ENCODE measurements around the gene THBS2. TPM values are rescaled to one million over a fixed set of nuclear protein-coding genes. Genes with fewer than 3 reads are reported as not detected.

THBS2 gene
- total and polyA plus RNA-seq, 2 of the 8 experiments (the other 6 are each of a cell fraction or from before 2014, with no cell fraction given): 11.0 to 22.5 TPM

GRCh38 chr6:169224716-169225115 is 28.9 kb downstream of the THBS2 start:
- Histone ChIP-seq H4K20me1 (replicated peaks in 1 of 2; ENCODE audit: control insufficient read depth in 1 of 2, insufficient read depth in 2 of 2, low read length in 2 of 2) (no peaks in the 10 kb centered on the region), H3K9ac (replicated peaks in 1 of 4; ENCODE audit: extremely low read depth in 1 of 4, low read depth in 3 of 4, low read length in 3 of 4) (no peak overlapping the region), H3K4me1 (replicated peaks in 1 of 4; ENCODE audit: control insufficient read depth in 3 of 4, insufficient read depth in 4 of 4, low read length in 3 of 4) (no peaks in the 10 kb centered on the region), H2AK5ac (ENCODE audit: low read depth, low read length) (no peak overlapping the region), H3K4me3 (ENCODE audit: extremely low read depth in 1 of 4, insufficient read depth in 2 of 4, low read depth in 3 of 4, low read length in 4 of 4) (no peak overlapping the region), H3K56ac (replicated peaks; ENCODE audit: insufficient read length, low read depth, low read length) (no peak overlapping the region), H2BK12ac (ENCODE audit: low read depth, low read length) (no peak overlapping the region), H2BK20ac (ENCODE audit: low read length) (no peak overlapping the region), H3K18ac (ENCODE audit: extremely low read depth, low read length) (no peak overlapping the region), H3K36me3 (ENCODE audit: control insufficient read depth in 2 of 4, insufficient read depth in 4 of 4, low read length in 3 of 4) (peaks cover 3 to 41% (median 16%) of the 10 kb centered on the region in 4 experiments; a peak in 6 of 8 replicates), H3K4me2 (ENCODE audit: insufficient read depth in 1 of 2, low read depth in 2 of 2, low read length in 2 of 2) (no peak overlapping the region), H3K4ac (replicated peaks; ENCODE audit: insufficient read length, low read depth, low read length) (no peak overlapping the region), H2BK120ac (replicated peaks; ENCODE audit: low read depth, low read length) (no peak overlapping the region), H4K5ac (ENCODE audit: insufficient read length, low read depth, low read length) (no peak overlapping the region), H3K23me2 (ENCODE audit: low read depth, low read length) (no peaks in the 10 kb centered on the region), H3K79me1 (ENCODE audit: low read depth, low read length) (no peaks in the 10 kb centered on the region), H4K91ac (replicated peaks; ENCODE audit: insufficient read length, low read length) (no peak overlapping the region), H4K8ac (ENCODE audit: extremely low read depth, insufficient read depth, low read length) (no peak overlapping the region), H2BK5ac (ENCODE audit: low read depth, low read length) (no peak overlapping the region; the same call in 1 of the 2 replicates), H3K9me3 (ENCODE audit: insufficient read depth in 2 of 2, low read depth in 1 of 2, low read length in 1 of 2) (peaks cover 10 to 12% of the 10 kb centered on the region in 2 experiments), H2BK15ac (ENCODE audit: low read length) (no peak overlapping the region), H3K27ac (ENCODE audit: low read depth, low read length) (no peak overlapping the region), H3K27me3 (replicated peaks in 1 of 4; ENCODE audit: control insufficient read depth in 3 of 4, extremely low read depth in 1 of 4, insufficient read depth in 3 of 4, low read length in 3 of 4) (no peaks in the 10 kb centered on the region), H2AFZ (ENCODE audit: low read length) (no peak overlapping the region), H3K79me2 (ENCODE audit: control insufficient read depth in 1 of 2, insufficient read depth in 2 of 2, low read length in 2 of 2) (no peaks in the 10 kb centered on the region), H3K14ac (ENCODE audit: insufficient read length) (no peak overlapping the region), H3K23ac (ENCODE audit: insufficient read length) (no peak overlapping the region)
- 92% methylated on average over 9 of the region's 9 CpGs; no CpG with 5 or more reads in 1 of the 2 experiments for WGBS, 2 experiments (ENCODE audit: extremely low coverage in 1 of 2, insufficient coverage in 1 of 2, insufficient read length in 1 of 2, insufficient replicate concordance in 2 of 2, low coverage in 1 of 2, low lambda C conversion rate in 2 of 2, missing lambda C conversion rate in 1 of 2)
- no peak for FAIRE-seq
- ChIA-PET CTCF (ENCODE audit: partially characterized antibody) (no interaction called here), POLR2A (ENCODE audit: partially characterized antibody) (interaction anchor here (0.6 kb wide), 1 partner anchor 11 kb away, joined by 3 read pairs; no protein-coding TSS in a partner anchor)
- no peak for DNase-seq (ENCODE audit: low read depth in 1 of 2, low spot score in 2 of 2)
- TF ChIP-seq, protein P1, sequence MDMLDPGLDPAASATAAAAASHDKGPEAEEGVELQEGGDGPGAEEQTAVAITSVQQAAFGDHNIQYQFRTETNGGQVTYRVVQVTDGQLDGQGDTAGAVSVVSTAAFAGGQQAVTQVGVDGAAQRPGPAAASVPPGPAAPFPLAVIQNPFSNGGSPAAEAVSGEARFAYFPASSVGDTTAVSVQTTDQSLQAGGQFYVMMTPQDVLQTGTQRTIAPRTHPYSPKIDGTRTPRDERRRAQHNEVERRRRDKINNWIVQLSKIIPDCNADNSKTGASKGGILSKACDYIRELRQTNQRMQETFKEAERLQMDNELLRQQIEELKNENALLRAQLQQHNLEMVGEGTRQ (IDR thresholded peaks at IDR 0.05; ENCODE audit: low read length): no peak
- TF ChIP-seq GABPA (IDR thresholded peaks at IDR 0.05; ENCODE audit: borderline replicate concordance, insufficient read depth, low read length): no peak
- TF ChIP-seq, protein P2, sequence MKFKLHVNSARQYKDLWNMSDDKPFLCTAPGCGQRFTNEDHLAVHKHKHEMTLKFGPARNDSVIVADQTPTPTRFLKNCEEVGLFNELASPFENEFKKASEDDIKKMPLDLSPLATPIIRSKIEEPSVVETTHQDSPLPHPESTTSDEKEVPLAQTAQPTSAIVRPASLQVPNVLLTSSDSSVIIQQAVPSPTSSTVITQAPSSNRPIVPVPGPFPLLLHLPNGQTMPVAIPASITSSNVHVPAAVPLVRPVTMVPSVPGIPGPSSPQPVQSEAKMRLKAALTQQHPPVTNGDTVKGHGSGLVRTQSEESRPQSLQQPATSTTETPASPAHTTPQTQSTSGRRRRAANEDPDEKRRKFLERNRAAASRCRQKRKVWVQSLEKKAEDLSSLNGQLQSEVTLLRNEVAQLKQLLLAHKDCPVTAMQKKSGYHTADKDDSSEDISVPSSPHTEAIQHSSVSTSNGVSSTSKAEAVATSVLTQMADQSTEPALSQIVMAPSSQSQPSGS (IDR thresholded peaks at IDR 0.05; ENCODE audit: low read length): no peak
- no peak for TF ChIP-seq CTBP2 (IDR thresholded peaks at IDR 0.05; ENCODE audit: borderline replicate concordance, insufficient read depth, insufficient read length, low read length)
- TF ChIP-seq SP2 (IDR thresholded peaks at IDR 0.05; ENCODE audit: low read length): no peak
- no peak for TF ChIP-seq BRCA1 (IDR thresholded peaks at IDR 0.05; ENCODE audit: low read depth, low read length)
- TF ChIP-seq CREB1 (IDR thresholded peaks at IDR 0.05): no peak
- TF ChIP-seq SIRT6 (IDR thresholded peaks at IDR 0.05; ENCODE audit: low read length): no peak
- no peak for TF ChIP-seq EZH2 (IDR thresholded peaks at IDR 0.05; ENCODE audit: low read depth, low read length, severe bottlenecking)
- TF ChIP-seq SRF (IDR thresholded peaks at IDR 0.05; ENCODE audit: low read depth, low read length): no peak
- TF ChIP-seq, protein P3, sequence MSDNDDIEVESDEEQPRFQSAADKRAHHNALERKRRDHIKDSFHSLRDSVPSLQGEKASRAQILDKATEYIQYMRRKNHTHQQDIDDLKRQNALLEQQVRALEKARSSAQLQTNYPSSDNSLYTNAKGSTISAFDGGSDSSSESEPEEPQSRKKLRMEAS (IDR thresholded peaks at IDR 0.05): no peak
- TF ChIP-seq CEBPB (IDR thresholded peaks at IDR 0.05; ENCODE audit: low read depth, low read length): no peak

Data from H1 (cell line).